Nephron progenitor cell (in vitro differentiated cells): ENCODE results near the gene ZNF438.
A peak's percentile ranks its signal among the peaks of the same experiment; 100 is the strongest.
"Not testable (repeated sequence)": the region's sequence is repeated elsewhere in the genome, so short reads cannot be mapped to it uniquely, and the experiment has no call there.

ENCODE experiments used
- DNase-seq: peaks from one replicate; pipeline ENCODE4 v3.0.0; 2021
- H3K27ac Mint-ChIP-seq: 2 replicates; pipeline ENCODE4 v1.8.0; 2021; ENCODE audit warnings: mild to moderate bottlenecking, moderate library complexity, mixed read lengths
- H3K27me3 Mint-ChIP-seq: 2 replicates; pipeline ENCODE4 v1.8.0; 2021; ENCODE audit warnings: mild to moderate bottlenecking, low read depth, mixed read lengths; ENCODE audit not compliant: poor library complexity
- H3K36me3 Mint-ChIP-seq: 2 replicates; pipeline ENCODE4 v1.8.0; 2021; ENCODE audit warnings: low read depth, mixed read lengths
- H3K4me1 Mint-ChIP-seq: 2 replicates; pipeline ENCODE4 v1.8.0; 2021; ENCODE audit warnings: mixed read lengths
- H3K4me3 Mint-ChIP-seq: 2 replicates; pipeline ENCODE4 v1.8.0; 2021; ENCODE audit warnings: mild to moderate bottlenecking, moderate library complexity, mixed read lengths
- H3K9me3 Mint-ChIP-seq: 2 replicates; pipeline ENCODE4 v1.8.0; 2021; ENCODE audit warnings: mild to moderate bottlenecking, moderate library complexity, mixed read lengths
- CTCF ChIP-seq: fragments of 200-600 bp; sonication (generic); IDR thresholded peaks from 2 replicates; pipeline ENCODE4 v1.5.0; 2021; ENCODE audit warnings: antibody characterized with exemption

The ZNF438 gene

GRCh38 chr10:31058795-31059703 is 27.4 kb upstream of the ZNF438 start:
- peaks cover 1% of the 10 kb centered on the region for H3K4me1 Mint-ChIP-seq
- H3K9me3 Mint-ChIP-seq: peaks cover 17% of the 10 kb centered on the region
- H3K4me3 Mint-ChIP-seq: no peak overlapping the region
- no peak for TF ChIP-seq CTCF
- no peaks in the 10 kb centered on the region for H3K27me3 Mint-ChIP-seq
- H3K36me3 Mint-ChIP-seq: no peaks in the 10 kb centered on the region
- H3K27ac Mint-ChIP-seq: no peak overlapping the region
- no peak for DNase-seq

DNA sequence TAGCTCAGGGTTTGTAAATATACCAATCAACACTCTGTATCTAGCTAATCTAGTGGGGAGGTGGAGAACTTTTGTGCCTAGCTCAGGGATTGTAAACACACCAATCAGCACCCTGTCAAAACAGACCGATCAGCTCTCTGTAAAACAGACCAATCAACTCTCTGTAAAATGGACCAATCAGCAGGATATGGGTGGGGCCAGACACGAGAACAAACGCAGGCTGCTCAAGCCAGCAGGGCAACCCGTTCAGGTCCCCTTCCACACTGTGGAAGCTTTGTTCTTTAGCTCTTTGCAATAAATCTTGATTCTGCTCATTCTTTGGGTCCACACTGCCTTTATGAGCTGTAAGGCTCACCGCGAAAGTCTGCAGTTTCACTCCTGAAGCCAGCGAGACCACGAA is 25.0 kb upstream of the ZNF438 start:
- H3K27ac Mint-ChIP-seq: peak overlapping the region; percentile 91
- H3K36me3 Mint-ChIP-seq, H3K4me1 Mint-ChIP-seq, H3K4me3 Mint-ChIP-seq, DNase-seq, H3K27me3 Mint-ChIP-seq: not testable (repeated sequence)
- H3K9me3 Mint-ChIP-seq: peaks cover 37% of the 10 kb centered on the region

DNA sequence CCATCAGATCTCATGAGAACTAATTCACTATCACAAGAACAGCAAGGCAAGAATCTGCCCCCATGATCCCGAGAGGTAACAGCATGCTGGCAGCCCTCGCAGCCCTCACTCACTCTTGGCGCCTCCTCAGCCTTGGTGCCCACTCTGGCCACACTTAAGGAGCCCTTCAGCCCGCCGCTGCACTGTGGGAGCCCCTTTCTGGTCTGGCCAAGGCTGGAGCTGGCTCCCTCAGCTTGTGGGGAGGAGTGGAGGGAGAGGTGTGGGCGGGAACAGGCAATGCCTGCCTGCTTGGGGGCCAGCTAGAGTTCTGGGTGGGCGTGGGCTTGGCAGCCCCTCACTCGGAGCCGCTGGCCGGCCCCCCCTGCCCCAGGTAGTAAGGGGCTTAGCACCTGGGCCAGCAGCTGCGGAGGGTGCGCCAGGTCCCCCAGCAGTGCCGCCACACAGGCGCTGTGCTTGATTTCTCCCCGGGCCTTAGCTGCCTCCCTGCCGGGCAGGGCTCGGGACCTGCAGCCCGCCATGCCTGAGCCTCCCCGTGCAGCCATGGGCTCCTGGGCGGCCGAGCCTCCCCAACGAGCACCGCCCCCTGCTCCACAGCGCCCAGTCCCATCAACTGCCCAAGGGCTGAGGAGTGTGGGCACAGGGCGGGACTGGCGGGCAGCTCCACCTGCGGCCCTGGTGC is 24.0 kb upstream of the ZNF438 start:
- Mint-ChIP-seq H3K36me3 (peaks cover 5% of the 10 kb centered on the region), H3K27ac (no peak overlapping the region), H3K27me3 (no peaks in the 10 kb centered on the region), H3K4me3 (no peak overlapping the region), H3K4me1 (no peaks in the 10 kb centered on the region), H3K9me3 (peaks cover 39% of the 10 kb centered on the region)
- no peak for DNase-seq
- TF ChIP-seq CTCF: no peak

- Mint-ChIP-seq H3K36me3 (peaks cover 9% of the 10 kb centered on the region), H3K27ac (no peak overlapping the region), H3K9me3 (peaks cover 42% of the 10 kb centered on the region), H3K4me1 (no peaks in the 10 kb centered on the region), H3K4me3 (no peak overlapping the region), H3K27me3 (no peaks in the 10 kb centered on the region)
- no peak for DNase-seq
- TF ChIP-seq CTCF: no peak
These were observed 20.0 kb upstream of the ZNF438 start for GRCh38 chr10:31051703-31052102.

DNA sequence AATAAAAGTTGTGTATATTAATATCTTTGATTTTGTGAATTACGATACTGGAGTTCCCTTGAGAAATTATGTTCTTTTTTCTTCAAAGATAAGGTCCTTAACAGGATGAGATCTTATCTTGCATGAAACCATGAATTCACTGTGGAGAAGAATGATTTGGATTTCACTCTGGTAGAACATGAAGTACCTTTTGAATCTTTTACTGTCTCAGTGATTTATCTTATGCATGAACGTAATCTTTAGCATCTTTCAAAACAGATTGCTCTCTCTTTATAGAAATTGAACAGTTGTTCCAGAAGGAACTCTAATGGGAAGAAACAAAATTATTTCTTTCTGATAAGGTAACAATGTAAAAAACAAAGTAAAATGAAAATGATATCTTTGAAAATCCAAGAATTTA is 11.0 kb upstream of the ZNF438 start:
- H3K9me3 Mint-ChIP-seq: peaks cover 23% of the 10 kb centered on the region
- DNase-seq: no peak
- H3K27me3 Mint-ChIP-seq: no peaks in the 10 kb centered on the region
- no peak overlapping the region for H3K27ac Mint-ChIP-seq
- H3K4me3 Mint-ChIP-seq: no peak overlapping the region
- no peaks in the 10 kb centered on the region for H3K4me1 Mint-ChIP-seq
- no peaks in the 10 kb centered on the region for H3K36me3 Mint-ChIP-seq
- TF ChIP-seq CTCF: no peak

GRCh38 chr10:31041011-31041410 is 9.3 kb upstream of the ZNF438 start:
- H3K4me1 Mint-ChIP-seq: peaks cover 5% of the 10 kb centered on the region
- peaks cover 15% of the 10 kb centered on the region for H3K9me3 Mint-ChIP-seq
- H3K27me3 Mint-ChIP-seq: no peaks in the 10 kb centered on the region
- no peak overlapping the region for H3K27ac Mint-ChIP-seq
- TF ChIP-seq CTCF: no peak
- H3K36me3 Mint-ChIP-seq: no peaks in the 10 kb centered on the region
- no peak for DNase-seq
- no peak overlapping the region for H3K4me3 Mint-ChIP-seq

GRCh38 chr10:31039006-31039405 is 7.3 kb upstream of the ZNF438 start:
- H3K27me3 Mint-ChIP-seq, H3K4me3 Mint-ChIP-seq, DNase-seq, H3K36me3 Mint-ChIP-seq, H3K9me3 Mint-ChIP-seq, H3K27ac Mint-ChIP-seq: not testable (repeated sequence)
- H3K4me1 Mint-ChIP-seq: peaks cover 10% of the 10 kb centered on the region
